GM18502 (cell line): ENCODE measurements around the gene ARHGAP26.

Experiments
- ATAC-seq: cut with Tn5 transposase; IDR thresholded peaks from one replicate; pipeline ENCODE4 v1.9.1; 2021; ENCODE audit warnings: mild to moderate bottlenecking; ENCODE audit not compliant: unreplicated experiment, poor library complexity

ARHGAP26 gene

GRCh38 chr5:143161885-143162540 lies 391.8 kb downstream of the ARHGAP26 start:
- no peak for ATAC-seq

DNA sequence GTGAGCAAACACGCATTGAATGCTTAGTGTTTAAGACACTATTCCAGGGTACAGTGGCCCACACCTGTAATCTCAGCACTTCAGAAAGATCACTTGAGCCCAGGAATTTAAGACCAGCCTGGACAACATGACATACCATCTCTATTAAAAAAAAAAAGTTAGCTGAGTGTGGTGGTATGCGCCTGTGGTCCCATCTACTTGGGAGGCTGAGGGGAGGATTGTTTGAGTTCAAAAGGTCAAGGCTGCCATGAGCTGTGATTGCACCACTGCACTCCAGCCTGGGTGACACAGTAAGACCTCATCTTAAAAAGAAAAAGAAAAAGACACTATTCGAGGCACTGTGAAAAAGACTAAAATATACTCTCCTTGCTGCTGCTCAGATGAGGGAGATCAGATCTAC lies 392.6 kb downstream of the ARHGAP26 start:
- ATAC-seq: no peak

DNA sequence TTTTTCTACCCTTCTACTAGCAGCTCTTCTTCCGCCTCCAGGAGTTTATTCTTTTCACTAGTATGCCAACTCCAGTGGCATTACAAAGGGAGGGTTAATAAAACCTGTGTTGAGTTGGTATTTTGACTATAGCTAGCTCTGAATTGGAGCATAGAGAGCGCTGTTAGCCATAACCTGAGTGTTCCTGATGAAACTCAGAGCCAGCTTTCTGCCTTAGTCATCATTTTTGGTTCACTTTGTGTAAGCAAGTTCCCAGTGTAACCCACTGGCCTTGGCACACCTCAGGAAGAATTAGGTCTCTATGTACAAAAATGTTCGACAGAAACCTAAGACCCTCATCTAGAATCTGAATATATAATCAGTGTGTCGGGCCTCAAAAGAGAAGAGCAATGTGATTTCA lies 394.4 kb downstream of the ARHGAP26 start:
- ATAC-seq: no peak

GRCh38 chr5:143165049-143165880 lies 395.1 kb downstream of the ARHGAP26 start:
- ATAC-seq: no peak

- no peak for ATAC-seq
These were observed 395.9 kb downstream of the ARHGAP26 start for GRCh38 chr5:143166090-143166489.

GRCh38 chr5:143166661-143167420 lies 396.7 kb downstream of the ARHGAP26 start:
- peak; percentile 52 for ATAC-seq

- no peak for ATAC-seq
These were observed 398.1 kb downstream of the ARHGAP26 start for GRCh38 chr5:143168171-143168741.

GRCh38 chr5:143168921-143169810 lies 399.0 kb downstream of the ARHGAP26 start:
- ATAC-seq: no peak

- ATAC-seq: no peak
These were observed 399.9 kb downstream of the ARHGAP26 start for GRCh38 chr5:143170104-143170503.

- ATAC-seq: no peak
These were observed 400.8 kb downstream of the ARHGAP26 start for GRCh38 chr5:143170977-143171376.

- ATAC-seq: no peak
These were observed 402.6 kb downstream of the ARHGAP26 start for GRCh38 chr5:143172739-143173138.

DNA sequence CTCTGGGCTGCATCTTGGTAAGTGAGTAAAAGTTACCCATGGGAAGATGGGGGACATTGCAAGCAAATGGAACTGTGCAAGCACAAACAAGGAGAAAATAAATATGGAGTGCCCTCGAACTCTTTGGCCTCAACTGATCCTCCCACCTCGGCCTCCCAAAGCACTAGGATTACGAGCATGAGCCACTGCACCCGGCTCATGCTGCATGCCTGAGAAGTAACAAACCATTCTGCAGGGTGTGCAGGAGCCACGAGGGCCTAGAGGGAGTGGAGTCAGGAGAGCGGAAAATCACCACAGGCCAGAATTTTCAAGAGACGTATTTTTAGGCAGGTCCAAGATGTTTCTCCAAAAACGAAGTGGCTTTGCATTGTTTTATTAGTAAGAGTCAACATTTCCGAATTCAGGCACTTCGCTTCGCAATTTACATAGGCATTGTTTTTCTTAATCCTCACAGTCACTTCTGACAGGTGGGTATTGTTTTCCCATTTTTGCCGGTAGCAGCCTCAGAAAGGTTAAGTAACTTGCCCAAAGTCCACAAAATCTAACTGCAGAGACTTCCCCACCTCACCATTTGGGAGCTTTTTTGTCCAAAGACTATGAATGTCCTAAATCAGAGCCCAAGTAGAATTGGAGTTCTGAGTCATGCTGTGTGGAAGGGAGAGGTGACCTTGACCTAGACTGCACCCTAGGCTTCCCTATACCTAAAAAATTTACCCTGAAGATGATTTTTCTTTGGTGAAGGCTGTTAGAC lies 403.1 kb downstream of the ARHGAP26 start:
- no peak for ATAC-seq

- ATAC-seq: peak; percentile 83
These were observed 404.7 kb downstream of the ARHGAP26 start for GRCh38 chr5:143174714-143175398.

- ATAC-seq: no peak
These were observed 405.9 kb downstream of the ARHGAP26 start for GRCh38 chr5:143176048-143176447.

DNA sequence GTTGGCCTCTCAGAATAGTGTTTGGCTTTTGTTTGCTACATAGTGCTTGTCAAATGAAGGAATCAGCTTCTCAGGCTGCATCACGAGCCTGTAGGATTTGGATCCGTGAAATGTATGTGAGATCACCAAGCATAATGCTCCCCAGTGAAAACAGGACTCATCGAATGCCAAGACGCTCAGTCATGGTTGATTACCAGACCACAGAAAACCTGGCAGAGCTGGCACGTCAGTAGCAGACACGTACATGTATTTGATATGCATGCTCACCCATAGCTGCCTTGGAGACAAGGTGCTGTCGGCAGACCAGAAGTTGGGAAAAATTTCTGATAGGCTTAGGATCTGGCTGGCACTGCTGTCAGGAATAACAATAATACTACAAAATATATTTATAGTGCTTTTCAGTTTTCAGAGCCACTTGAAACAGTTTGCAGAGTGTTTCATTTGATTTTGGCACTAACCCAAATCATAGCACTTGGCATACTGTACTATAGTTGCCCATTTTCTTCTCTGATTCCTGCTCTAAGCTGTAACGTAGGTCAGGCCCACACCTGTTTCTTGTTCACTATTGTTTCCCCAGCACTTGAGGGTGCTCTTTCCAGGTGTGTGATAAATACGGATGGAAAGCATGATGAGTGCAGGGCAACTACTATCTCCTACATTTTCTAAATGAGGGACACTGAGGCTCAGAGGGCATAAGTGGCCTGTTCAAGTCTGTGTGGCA lies 407.2 kb downstream of the ARHGAP26 start:
- no peak for ATAC-seq

DNA sequence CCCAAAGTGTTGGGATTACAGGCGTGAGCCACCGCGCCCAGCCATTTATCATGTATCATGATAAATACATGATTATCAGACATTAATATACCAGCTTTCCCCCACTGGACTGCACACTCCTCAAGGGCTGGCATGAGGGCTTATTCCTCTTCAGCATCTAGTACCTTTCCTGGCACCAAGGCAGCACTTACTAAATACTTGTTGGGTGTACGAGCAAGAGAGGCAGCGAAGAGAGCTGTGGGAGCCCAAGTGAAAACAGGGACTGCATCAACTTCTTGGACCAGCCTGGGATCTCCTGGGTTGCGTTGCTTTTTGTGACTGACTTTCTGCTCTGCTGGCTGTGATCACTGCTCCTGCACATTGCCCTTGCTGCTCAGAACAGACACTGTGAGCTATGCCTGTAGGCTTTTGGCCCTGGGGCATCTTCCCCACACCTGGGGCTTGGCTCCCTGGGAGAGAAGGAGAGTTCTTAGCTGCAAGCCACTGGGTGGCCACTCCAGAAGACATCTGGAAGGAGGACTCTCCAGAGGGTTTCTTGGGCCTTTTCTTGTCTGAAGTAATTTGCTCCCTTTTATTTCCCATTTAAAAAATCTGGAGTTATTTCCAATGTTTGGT lies 409.1 kb downstream of the ARHGAP26 start:
- no peak for ATAC-seq

DNA sequence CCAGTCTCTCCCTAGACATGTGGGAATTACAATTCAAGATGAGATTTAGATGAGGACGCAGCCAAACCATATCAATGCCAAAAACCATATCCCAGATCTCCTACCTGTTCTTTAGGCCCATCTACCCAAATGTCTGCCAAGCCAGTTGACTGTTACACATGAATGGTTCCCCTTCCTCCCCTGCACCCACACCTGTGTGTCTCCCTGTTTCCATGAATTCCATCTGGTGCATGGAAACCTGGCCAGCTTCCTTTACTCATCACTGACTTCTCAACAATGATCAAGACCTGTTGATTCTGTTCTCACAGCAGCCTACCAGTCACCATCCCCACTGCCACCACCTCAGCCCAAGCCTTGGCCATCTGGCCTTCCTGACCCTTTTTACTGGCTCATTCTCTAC lies 410.6 kb downstream of the ARHGAP26 start:
- no peak for ATAC-seq
